Subcutaneous adipose tissue (tissue), 4 donors: ENCODE measurements around the gene RASGRF2. TPM values are rescaled to one million over a fixed set of nuclear protein-coding genes. Genes with fewer than 3 reads are reported as not detected.

ENCODE experiments used
- small RNA-seq: library from RNA; depleted of rRNA; stranded (forward); fragments of <200 nt; gene quantifications from one replicate; pipeline ENCODE3, GENCODE V24; 2016
- total RNA-seq, 4 donors: library from RNA; depleted of rRNA; stranded (reverse); fragments of >200 nt; gene quantifications; one replicate each; pipeline ENCODE4 v1.1.0, GENCODE V29; 2016
- TF ChIP-seq, protein P1 (sequence below): fragments of 450-650 bp; IDR thresholded peaks from one replicate; pipeline ENCODE4 v1.5.1; 2016; ENCODE audit warnings: low read depth, mild to moderate bottlenecking, control low read depth, antibody characterized with exemption, moderate library complexity

RASGRF2 gene
- total RNA-seq, 4 donors from 2014 or later: 6.6 to 34.9 (median 20.2) TPM

DNA sequence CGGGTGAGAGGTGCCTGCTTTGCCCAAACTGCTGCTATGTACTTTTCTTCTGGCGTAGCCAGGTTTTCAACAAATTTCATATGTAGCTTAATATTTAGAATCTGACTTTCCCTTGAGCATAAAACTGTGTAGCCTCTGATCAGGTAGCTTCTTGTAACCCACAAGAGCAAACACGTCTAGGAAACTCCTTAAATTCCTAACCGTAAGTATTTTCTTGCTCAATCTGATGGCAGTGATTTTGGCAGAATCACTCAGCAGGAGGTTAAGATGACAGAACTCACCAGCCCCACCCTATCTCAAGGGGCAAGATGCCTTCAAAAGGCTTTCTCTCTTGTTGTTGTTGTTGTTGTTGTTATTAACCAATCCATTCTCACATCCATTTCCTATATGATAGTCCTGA lies 293.7 kb downstream of the RASGRF2 start:
- TF ChIP-seq, protein P1, sequence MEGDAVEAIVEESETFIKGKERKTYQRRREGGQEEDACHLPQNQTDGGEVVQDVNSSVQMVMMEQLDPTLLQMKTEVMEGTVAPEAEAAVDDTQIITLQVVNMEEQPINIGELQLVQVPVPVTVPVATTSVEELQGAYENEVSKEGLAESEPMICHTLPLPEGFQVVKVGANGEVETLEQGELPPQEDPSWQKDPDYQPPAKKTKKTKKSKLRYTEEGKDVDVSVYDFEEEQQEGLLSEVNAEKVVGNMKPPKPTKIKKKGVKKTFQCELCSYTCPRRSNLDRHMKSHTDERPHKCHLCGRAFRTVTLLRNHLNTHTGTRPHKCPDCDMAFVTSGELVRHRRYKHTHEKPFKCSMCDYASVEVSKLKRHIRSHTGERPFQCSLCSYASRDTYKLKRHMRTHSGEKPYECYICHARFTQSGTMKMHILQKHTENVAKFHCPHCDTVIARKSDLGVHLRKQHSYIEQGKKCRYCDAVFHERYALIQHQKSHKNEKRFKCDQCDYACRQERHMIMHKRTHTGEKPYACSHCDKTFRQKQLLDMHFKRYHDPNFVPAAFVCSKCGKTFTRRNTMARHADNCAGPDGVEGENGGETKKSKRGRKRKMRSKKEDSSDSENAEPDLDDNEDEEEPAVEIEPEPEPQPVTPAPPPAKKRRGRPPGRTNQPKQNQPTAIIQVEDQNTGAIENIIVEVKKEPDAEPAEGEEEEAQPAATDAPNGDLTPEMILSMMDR: no peak

DNA sequence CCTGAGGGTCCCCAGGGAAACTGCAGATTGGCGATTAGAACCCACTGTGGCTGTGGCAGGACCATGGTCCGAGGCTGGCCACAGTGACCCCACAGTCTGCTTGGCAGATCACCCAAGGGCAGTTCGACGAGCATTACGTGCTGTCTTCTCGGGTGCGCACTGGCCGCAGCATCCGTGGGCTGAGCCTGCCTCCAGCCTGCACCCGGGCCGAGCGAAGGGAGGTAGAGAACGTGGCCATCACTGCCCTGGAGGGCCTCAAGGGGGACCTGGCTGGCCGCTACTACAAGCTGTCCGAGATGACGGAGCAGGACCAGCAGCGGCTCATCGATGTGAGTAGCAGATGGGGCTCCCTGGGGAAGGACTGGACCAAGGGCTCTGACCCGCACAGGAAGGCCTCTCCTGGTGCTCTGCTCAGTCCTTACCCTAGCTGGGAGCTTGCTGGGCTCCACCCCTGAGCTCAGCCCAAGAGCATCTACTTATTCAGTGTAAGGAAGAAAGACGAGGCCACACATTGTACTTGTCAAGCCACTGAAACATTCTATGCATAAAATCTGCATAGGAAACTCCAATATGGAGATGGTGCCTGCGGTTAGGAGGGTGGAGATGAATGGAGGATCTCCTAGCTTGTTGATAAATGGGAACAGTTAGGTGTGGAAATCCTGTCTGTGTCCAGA lies 294.9 kb downstream of the RASGRF2 start:
- TF ChIP-seq, protein P1: no peak

DNA sequence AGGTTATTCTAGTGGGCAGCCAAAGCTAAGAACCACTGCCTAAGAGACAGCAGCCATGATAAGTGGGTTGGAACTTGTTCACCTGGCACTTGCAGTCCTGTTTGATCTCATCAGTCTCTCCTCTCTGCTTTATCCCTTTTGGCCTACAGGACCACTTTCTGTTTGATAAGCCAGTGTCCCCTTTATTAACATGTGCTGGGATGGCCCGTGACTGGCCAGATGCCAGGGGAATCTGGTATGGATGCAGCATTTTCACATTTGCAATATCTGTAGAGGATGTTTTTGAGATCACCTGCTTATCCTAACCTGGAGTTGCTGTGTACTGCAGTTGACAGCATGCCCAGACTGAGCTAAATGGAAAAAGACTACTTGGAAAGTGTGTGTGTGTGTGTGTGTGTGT lies 296.6 kb downstream of the RASGRF2 start:
- TF ChIP-seq, protein P1: no peak

DNA sequence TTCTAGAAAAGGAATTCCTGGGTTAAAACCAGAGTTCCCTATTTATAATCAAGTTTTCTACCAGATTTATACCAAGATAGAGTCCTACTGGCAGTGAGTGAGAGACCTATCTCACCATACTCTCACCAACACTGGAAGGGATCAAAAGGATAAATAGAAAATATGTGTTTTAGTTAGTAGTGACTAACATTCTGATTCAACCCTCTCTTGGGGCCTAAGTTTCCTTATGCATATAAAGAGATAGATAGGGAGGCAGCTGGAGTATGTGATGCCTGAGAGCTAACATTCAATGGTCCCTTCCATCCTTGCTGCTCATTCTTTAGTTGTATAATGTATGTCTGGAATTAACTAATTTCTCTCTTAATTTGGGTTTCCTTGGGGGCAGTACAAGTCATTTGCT lies 304.9 kb downstream of the RASGRF2 start:
- TF ChIP-seq, protein P1: no peak

DNA sequence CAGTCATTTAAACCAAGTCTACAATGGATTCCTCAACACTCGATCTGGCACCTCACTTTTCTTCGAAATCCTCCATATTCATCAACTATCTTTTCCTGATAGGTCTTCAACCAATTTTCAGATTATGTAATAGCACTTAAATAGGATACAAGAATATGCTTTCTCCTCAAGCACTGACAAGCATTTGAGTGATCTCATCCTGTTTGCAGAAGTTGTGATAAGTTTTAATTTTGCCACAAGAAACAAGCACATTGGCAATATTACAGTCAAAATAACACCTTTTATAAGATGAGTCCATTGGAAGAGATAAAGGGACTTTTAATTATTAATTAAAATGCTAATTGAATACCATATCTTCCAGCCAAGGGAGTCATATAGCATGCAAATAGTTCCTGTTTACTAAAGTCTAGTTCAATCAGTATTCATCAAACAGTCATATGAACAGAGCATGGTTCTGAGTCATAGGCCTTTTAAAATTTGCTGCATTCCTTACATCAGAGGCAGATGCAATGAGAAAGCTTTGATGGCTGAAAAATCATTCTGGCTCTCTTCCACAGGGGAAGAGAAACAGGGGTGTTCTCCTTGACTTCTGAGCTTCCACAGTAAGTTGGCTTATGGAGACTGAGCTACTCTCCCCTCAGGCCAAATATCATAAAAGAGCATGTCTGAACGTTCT lies 308.5 kb downstream of the RASGRF2 start:
- TF ChIP-seq, protein P1: no peak

DNA sequence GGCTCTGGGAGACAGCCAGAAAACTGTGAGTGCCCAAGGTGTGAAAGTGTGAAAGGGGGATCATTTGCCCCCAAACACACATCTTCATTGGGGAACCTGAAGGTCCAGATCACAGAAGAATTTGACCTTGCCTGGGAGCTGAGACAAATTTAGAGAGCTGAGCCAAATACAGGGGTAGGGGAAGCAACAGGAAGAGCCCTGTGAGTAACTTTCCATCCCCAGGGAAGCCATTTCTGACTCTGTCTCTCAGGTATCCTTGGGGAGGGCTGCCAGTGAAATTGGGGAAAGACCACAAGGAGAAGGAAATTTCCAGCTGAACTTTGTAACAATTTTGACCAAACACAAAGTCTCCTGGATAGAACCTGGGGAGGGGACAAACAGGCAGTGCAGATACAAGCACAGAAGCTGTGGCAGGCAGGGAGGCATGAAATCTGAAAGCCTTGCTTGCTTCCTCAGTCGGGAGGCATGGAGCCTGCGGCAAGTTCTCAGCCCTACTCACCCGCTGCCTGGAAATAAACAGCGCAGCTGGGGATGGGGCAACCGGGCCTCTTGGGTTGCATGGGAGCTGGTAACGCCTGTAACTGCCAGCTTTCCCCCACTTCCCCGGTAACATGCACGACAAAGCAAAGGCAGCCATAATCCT lies 309.7 kb downstream of the RASGRF2 start:
- TF ChIP-seq, protein P1: no peak

Small RNA genes lying within 50 kb of the gene (small RNA-seq; reads per million reads assigned to genes)
- gene AC026436.1: not detected
